Effector CD8-positive, alpha-beta T cell (primary cell): Measurements from ENCODE around the gene GALNT18.
"Not testable (repeated sequence)": the region's sequence is repeated elsewhere in the genome, so short reads cannot be mapped to it uniquely, and the experiment has no call there.

Experiments
- DNase-seq: peaks from one replicate; lab custom pipeline; 2025; lab: John Stamatoyannopoulos, UW

The GALNT18 gene

GRCh38 chr11:11458485-11458884 lies 163.3 kb downstream of the GALNT18 start:
- no peak for DNase-seq

- DNase-seq, result no peak
These were observed 163.8 kb downstream of the GALNT18 start for GRCh38 chr11:11458001-11458400.

- no peak for DNase-seq
These were observed 164.9 kb downstream of the GALNT18 start for GRCh38 chr11:11456866-11457265.

GRCh38 chr11:11454671-11455223 lies 167.1 kb downstream of the GALNT18 start:
- DNase-seq, result no peak

GRCh38 chr11:11451501-11452005 lies 170.3 kb downstream of the GALNT18 start:
- no peak for DNase-seq

GRCh38 chr11:11450744-11451362 lies 171.0 kb downstream of the GALNT18 start:
- no peak for DNase-seq

GRCh38 chr11:11449327-11449726 lies 172.5 kb downstream of the GALNT18 start:
- no peak for DNase-seq

GRCh38 chr11:11448626-11449025 lies 173.2 kb downstream of the GALNT18 start:
- no peak for DNase-seq

GRCh38 chr11:11447601-11448000 lies 174.2 kb downstream of the GALNT18 start:
- not testable (repeated sequence) for DNase-seq

- DNase-seq, result no peak
These were observed 174.8 kb downstream of the GALNT18 start for GRCh38 chr11:11446967-11447366.

- DNase-seq, result no peak
These were observed 175.2 kb downstream of the GALNT18 start for GRCh38 chr11:11446564-11446963.

- DNase-seq, result no peak
These were observed 176.2 kb downstream of the GALNT18 start for GRCh38 chr11:11445441-11446185.

GRCh38 chr11:11444804-11445131 lies 177.0 kb downstream of the GALNT18 start:
- no peak for DNase-seq

- no peak for DNase-seq
These were observed 177.6 kb downstream of the GALNT18 start for GRCh38 chr11:11444027-11444803.

GRCh38 chr11:11442791-11443190 lies 179.0 kb downstream of the GALNT18 start:
- DNase-seq, result no peak

- no peak for DNase-seq
These were observed 180.3 kb downstream of the GALNT18 start for GRCh38 chr11:11441516-11441915.

- DNase-seq, result no peak
These were observed 180.7 kb downstream of the GALNT18 start for GRCh38 chr11:11441091-11441490.

- DNase-seq, result no peak
These were observed 181.7 kb downstream of the GALNT18 start for GRCh38 chr11:11440144-11440543.

GRCh38 chr11:11439591-11439990 lies 182.2 kb downstream of the GALNT18 start:
- no peak for DNase-seq

- DNase-seq, result no peak
These were observed 185.0 kb downstream of the GALNT18 start for GRCh38 chr11:11436715-11437313.

- no peak for DNase-seq
These were observed 186.2 kb downstream of the GALNT18 start for GRCh38 chr11:11435635-11436034.

GRCh38 chr11:11433960-11434359 lies 187.8 kb downstream of the GALNT18 start:
- DNase-seq, result no peak
